A673 (cell line): Measurements from ENCODE around the gene COMMD4. TPM values are rescaled to one million over a fixed set of nuclear protein-coding genes. Genes with fewer than 3 reads are reported as not detected.

Source experiments
- BruUV-seq: library from RNA; stranded (reverse); fragments of 400-500 nt; replicated peaks from 2 replicates; lab custom pipeline; 2021; lab: Mats Ljungman, UMichigan
- CTCF ChIA-PET: fragments of 300-600 bp; sonication (Branson Sonifier 250); formaldehyde crosslinking; loops from one replicate; lab custom pipeline; 2022; ENCODE audit warnings: antibody characterized with exemption; lab: Charles Lee
- POLR2A ChIA-PET: fragments of 300-600 bp; sonication (Branson Sonifier 250); formaldehyde crosslinking; loops from one replicate; lab custom pipeline; 2022; ENCODE audit warnings: antibody characterized with exemption; ENCODE audit not compliant: low non-redundant PET; lab: Charles Lee
- DNase-seq: peaks from one replicate; pipeline ENCODE4 v3.0.0-alpha.2; 2015; ENCODE audit warnings: low spot score
- H3K27ac ChIP-seq: fragments of 200-600 bp; sonication (generic); 2 replicates; pipeline ENCODE4 v1.5.1; 2016; ENCODE audit warnings: mixed run types, low read depth, mild to moderate bottlenecking, mixed read lengths, antibody characterized with exemption, low read length; ENCODE audit not compliant: poor library complexity, severe bottlenecking
- H3K27me3 ChIP-seq: fragments of 200-600 bp; sonication (generic); replicated peaks from 2 replicates; pipeline ENCODE4 v1.6.1; 2017; ENCODE audit warnings: mixed run types, low read depth, mild to moderate bottlenecking, mixed read lengths, antibody characterized with exemption, low read length; ENCODE audit not compliant: insufficient read depth, poor library complexity
- H3K36me3 ChIP-seq: fragments of 200-600 bp; sonication (generic); 2 replicates; pipeline ENCODE4 v1.6.1; 2016; ENCODE audit warnings: mixed run types, mild to moderate bottlenecking, mixed read lengths, antibody characterized with exemption, low read length; ENCODE audit not compliant: insufficient read depth, poor library complexity, severe bottlenecking
- H3K4me1 ChIP-seq: fragments of 200-600 bp; sonication (generic); 2 replicates; pipeline ENCODE4 v1.6.1; 2017; ENCODE audit warnings: mixed run types, mild to moderate bottlenecking, mixed read lengths, antibody characterized with exemption, low read length; ENCODE audit not compliant: insufficient read depth, poor library complexity, severe bottlenecking
- H3K4me3 ChIP-seq: fragments of 200-600 bp; sonication (generic); 2 replicates; pipeline ENCODE4 v1.5.1; 2016; ENCODE audit warnings: low read depth, mixed run types, mild to moderate bottlenecking, mixed read lengths, low read length; ENCODE audit not compliant: poor library complexity, severe bottlenecking
- H3K9me3 ChIP-seq: fragments of 200-600 bp; sonication (generic); 2 replicates; pipeline ENCODE4 v1.6.1; 2016; ENCODE audit warnings: mixed run types, low read depth, mild to moderate bottlenecking, mixed read lengths, antibody characterized with exemption, low read length; ENCODE audit not compliant: poor library complexity, severe bottlenecking
- EZH2 ChIP-seq: fragments of 200-600 bp; sonication (generic); IDR thresholded peaks from 2 replicates; pipeline ENCODE4 v1.6.1; 2017; ENCODE audit warnings: borderline replicate concordance, low read depth, mild to moderate bottlenecking, mixed read lengths, antibody characterized with exemption, low read length; ENCODE audit not compliant: poor library complexity, severe bottlenecking
- intact Hi-C: fragments of 100-400 bp; cut with micrococcal nuclease; formaldehyde crosslinking; loops from one replicate; pipeline ENCODE4 v1.10.0; 2022; ENCODE audit not compliant: unreplicated experiment
- total RNA-seq: library from RNA; stranded (reverse); gene quantifications from 2 replicates; pipeline ENCODE4 v1.2.3, GENCODE V29; 2021
- TF ChIP-seq, protein P1 (sequence below): fragments of 300-800, 200-600 bp; sonication (generic); conservative IDR thresholded peaks from 2 replicates; pipeline ENCODE4 v1.5.1; 2017; ENCODE audit warnings: low read depth, mild to moderate bottlenecking, antibody characterized with exemption, low read length, moderate library complexity, mixed read lengths

COMMD4 gene
- total RNA-seq, 1 experiment from 2014 or later: 109 TPM

DNA sequence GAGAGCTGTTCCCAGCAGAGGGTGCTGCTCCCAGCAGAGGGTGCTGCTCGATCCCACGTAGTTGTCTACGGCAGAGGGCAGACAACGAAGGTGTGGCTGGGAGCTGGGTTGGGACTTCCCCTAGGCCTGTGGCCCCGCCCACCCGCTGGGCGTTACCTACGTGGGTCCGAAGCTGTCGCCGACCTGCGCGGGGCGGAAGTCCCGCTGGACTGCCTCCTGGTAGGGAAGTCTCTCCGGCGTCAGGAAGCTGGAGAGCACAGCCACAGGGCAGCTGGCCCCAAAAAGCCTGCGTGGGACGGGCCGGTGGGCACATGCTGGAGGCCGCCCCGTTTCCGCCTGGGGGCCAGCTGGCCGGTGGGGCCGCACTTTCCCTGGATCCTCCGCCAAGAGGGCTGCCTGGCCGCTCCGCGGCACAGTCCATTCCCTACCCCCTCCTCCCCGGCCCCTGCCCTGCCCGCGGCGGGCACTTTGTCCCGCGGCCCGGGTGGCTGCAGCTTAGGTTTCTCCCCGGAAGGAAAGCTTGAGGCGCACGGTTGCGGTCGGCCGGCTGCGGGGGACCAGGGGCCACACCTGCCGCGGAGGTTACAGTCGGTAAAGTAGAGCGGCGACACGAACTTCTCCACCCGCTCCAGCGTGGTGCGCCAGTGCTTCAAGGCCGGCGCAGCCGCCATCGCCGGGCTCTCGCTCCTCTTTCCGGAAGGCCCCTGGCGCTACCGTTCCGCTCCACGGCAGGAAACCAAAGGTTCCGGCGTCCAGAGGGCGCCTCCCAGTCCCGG is 32.2 kb downstream of the COMMD4 start, which contains the start of gene MAN2C1:
TSS of gene MAN2C1 (minus strand) at position 695 of the 776 bp plus-strand sequence. CDS start at position 671, 24 bp downstream.
- CTCF ChIA-PET: interaction anchor here (0.5 to 2.4 kb wide), 19 partner anchors 22 to 474 kb away, joined by 3 to 21 read pairs (median 4); partner anchors contain the start of genes IMP3, SIN3A, SNUPN and SNX33
- Histone ChIP-seq H3K4me3 (peak within 1 kb of the TSS; percentile 95), H3K27me3 (no peaks in the 10 kb centered on the region), H3K4me1 (peaks cover 13% of the 10 kb centered on the region), H3K27ac (peak within 1 kb of the TSS; percentile 98), H3K9me3 (no peaks in the 10 kb centered on the region), H3K36me3 (peaks cover 50% of the 10 kb centered on the region)
- peak; percentile 97 for DNase-seq
- POLR2A ChIA-PET: interaction anchor here (0.6 kb wide), 2 partner anchors 82 to 86 kb away, joined by 3 to 7 read pairs; no protein-coding TSS in a partner anchor
- TF ChIP-seq, protein P1, sequence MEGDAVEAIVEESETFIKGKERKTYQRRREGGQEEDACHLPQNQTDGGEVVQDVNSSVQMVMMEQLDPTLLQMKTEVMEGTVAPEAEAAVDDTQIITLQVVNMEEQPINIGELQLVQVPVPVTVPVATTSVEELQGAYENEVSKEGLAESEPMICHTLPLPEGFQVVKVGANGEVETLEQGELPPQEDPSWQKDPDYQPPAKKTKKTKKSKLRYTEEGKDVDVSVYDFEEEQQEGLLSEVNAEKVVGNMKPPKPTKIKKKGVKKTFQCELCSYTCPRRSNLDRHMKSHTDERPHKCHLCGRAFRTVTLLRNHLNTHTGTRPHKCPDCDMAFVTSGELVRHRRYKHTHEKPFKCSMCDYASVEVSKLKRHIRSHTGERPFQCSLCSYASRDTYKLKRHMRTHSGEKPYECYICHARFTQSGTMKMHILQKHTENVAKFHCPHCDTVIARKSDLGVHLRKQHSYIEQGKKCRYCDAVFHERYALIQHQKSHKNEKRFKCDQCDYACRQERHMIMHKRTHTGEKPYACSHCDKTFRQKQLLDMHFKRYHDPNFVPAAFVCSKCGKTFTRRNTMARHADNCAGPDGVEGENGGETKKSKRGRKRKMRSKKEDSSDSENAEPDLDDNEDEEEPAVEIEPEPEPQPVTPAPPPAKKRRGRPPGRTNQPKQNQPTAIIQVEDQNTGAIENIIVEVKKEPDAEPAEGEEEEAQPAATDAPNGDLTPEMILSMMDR: peak; percentile 94
- no peak for TF ChIP-seq EZH2
- intact Hi-C loops: loop anchor here (1.0 kb wide), 2 partner anchors 273 to 315 kb away; no protein-coding TSS in a partner anchor
- BruUV-seq: no TSS peak

DNA sequence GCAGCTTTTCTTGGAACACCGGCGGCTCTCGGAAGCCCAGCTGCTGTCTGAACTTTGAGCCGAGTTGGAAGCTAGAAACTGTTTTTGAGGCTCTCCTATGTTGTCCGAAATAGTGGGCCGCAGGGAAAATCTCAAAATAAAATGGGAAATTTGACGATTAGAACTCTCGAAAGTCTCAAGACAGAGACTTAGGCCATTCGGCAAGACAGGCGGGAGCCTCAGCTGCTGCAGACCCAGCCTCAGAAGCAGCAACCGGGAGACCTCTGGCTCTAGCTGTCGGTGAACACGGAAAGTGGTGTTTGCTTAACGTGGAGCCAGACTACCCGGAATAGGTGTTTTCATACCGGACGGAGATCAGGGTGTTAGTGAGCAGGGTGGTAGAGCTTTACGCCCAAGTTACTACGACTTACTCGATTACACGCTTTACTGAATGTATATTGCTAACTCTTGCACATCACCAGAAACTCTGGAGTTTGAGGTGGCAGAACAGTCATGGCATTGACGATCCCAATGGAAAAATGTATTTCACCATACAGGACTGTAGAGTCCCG is 32.9 kb downstream of the COMMD4 start:
- intact Hi-C loops: loop anchor here (1.0 kb wide), 2 partner anchors 273 to 315 kb away; no protein-coding TSS in a partner anchor
- BruUV-seq: TSS peak; percentile 78
- Histone ChIP-seq H3K36me3 (peaks cover 57% of the 10 kb centered on the region), H3K4me3 (peak overlapping the region; percentile 95), H3K9me3 (no peaks in the 10 kb centered on the region), H3K27me3 (no peaks in the 10 kb centered on the region), H3K4me1 (peaks cover 13% of the 10 kb centered on the region), H3K27ac (peak overlapping the region; percentile 98)
- POLR2A ChIA-PET: interaction anchor here (0.6 kb wide), 1 partner anchor 23 kb away, joined by 3 read pairs; no protein-coding TSS in a partner anchor
- DNase-seq: no peak
- no peak for TF ChIP-seq EZH2
- TF ChIP-seq, protein P1: no peak
- CTCF ChIA-PET: interaction anchor here (0.5 to 2.4 kb wide), 8 partner anchors 21 to 473 kb away, joined by 3 to 21 read pairs (median 4); partner anchors contain the start of genes SIN3A and SNX33

DNA sequence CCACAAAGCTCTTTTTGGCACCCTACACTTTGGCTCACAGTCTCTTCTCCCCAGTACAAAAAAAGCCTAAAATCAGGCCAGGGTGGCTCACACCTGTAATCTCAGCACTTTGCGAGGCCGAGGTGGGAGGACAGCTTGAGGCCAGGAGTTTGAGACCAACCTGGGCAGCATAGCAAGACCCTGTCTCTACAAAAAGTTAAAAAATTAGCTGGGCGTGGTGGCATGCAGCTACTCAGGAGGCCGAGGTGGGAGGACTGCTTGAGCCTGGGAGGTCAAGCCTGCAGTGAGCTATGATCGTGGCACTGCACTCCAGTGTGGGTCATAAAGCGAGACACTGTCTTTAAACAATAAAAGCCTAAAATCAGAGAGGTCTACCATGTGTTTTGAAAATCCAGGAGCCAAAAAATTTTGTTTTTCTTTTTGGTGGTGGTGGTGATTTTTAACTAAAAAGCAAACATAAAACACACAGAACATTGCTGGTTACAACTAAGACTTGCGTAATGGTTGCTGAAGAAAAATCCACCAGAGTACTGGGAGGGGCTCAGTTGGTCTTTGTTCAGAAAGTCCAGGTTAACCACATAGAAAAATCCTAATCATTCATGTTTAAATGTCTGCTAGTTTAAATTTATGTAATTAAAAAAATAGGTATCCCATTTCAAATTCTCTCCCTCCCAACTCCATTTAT is 34.2 kb downstream of the COMMD4 start:
- no peak for TF ChIP-seq EZH2
- TF ChIP-seq, protein P1: no peak
- Histone ChIP-seq H3K9me3 (no peaks in the 10 kb centered on the region), H3K27me3 (no peaks in the 10 kb centered on the region), H3K4me1 (peaks cover 13% of the 10 kb centered on the region), H3K4me3 (no peak overlapping the region), H3K36me3 (peaks cover 62% of the 10 kb centered on the region), H3K27ac (no peak overlapping the region)
- POLR2A ChIA-PET: no interaction called here
- DNase-seq: no peak
- intact Hi-C loops: no loop called here
- no TSS peak for BruUV-seq
- CTCF ChIA-PET: interaction anchor here (0.6 kb wide), 1 partner anchor 316 kb away, joined by 3 read pairs; no protein-coding TSS in a partner anchor
